Inflammatory macrophage treated with lipopolysaccharide for 4 hours (primary cell): ENCODE data around the gene STAG1.
"Not testable (repeated sequence)": the region's sequence is repeated elsewhere in the genome, so short reads cannot be mapped to it uniquely, and the experiment has no call there.

Experiments
- DNase-seq: peaks from one replicate; pipeline ENCODE4 v3.0.0-alpha.2; 2020

Gene STAG1

GRCh38 chr3:136643380-136643779, 108.8 kb downstream of the STAG1 start:
- not testable (repeated sequence) for DNase-seq

DNA sequence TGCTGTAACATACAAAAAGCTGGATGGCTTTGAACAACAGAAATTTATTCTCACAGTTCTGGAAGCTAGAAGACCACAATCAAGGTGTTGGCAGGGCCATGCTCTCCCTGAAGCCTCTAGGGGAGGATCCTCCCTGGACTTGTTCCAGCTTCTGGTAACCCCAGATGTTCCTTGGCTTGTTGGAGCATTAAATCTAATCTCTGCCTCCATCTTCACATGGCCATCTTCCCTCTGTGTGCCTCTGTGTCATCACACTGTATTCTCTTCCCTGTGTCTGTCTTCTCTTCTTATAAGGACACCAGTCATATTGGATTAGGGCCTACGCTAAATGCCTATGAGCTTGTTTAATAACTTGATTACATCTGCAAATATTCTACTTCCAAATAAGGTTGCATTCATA, 109.5 kb downstream of the STAG1 start:
- DNase-seq, result no peak

GRCh38 chr3:136639069-136639468, 113.1 kb downstream of the STAG1 start:
- no peak for DNase-seq

DNA sequence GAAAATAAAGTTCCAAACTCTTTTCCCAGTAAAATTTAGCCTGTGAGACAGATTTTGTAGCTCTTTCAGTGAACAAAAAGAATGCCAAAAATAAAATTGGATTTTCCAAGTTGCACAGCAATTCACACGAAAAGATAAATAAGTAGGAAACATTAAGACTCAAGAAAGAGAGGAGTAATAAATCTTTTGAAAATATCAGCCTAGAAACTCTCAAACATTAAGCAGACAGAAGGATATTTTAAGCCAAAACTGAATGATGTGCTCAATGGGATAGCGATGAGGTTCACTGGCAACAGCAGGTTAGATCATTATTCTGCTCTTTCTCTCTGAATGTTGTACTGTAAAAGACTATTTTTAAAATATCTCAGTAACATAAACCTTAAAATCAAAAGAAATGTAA, 115.0 kb downstream of the STAG1 start:
- no peak for DNase-seq

- DNase-seq, result no peak
These were observed 117.4 kb downstream of the STAG1 start for GRCh38 chr3:136634821-136635220.

DNA sequence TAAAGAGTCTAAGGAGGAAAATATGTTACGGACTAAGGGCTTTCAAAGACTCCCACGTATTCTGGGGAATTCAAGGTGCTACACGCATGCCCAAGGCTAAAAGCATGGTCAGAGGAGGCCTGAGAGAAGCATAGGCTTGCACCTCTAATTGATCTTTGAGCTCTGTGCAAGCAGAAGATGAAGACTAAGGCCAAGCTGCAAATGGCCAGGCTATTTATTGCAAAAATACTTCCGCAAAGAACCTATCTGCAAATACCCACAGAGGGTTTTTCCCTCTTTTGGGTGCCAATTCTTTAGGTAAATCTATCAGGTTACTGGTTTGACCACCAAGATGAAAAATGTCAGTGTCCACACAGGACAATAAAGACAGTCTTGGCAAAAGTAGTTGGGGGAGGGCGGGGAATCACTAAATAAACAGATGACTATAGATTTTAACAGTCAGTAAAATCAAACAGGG, 119.5 kb downstream of the STAG1 start:
- no peak for DNase-seq

DNA sequence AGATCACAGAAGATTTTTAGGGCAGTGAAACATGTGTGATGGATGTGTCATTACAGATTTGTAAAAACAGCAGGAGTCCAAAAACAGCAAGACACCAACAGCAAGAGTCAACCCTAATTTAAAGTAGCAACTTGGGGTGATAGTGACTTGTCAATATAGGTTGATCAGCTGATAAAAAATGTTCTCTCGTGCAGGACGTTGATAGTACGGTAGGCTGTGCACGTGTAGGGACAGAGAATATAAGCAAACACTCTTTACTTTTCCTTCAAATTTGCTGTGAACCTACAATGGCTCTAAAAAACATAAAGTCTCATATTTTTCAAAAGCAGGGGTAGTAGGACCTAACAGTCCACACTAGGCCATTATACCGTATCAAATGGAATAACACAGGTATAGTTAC, 120.8 kb downstream of the STAG1 start:
- DNase-seq, result no peak

GRCh38 chr3:136630915-136631314, 121.3 kb downstream of the STAG1 start:
- DNase-seq, result no peak

DNA sequence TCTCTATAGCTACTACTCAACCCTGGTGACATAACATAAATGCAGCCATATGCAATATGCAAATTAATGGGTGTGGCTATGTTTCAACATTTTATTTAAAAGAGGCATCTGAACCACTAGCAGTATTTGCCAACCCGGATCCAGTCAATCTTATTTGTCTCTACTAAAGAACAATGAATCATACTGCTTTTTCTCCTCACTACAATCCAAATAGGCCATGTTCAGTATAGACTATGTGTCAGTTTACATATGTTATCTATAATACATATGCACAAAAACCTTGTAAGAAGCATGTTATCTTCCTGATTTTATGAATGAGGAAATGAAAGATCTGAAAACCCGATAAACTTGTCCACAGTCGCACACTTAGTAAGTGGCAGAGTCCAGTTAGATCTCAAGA, 125.7 kb downstream of the STAG1 start:
- peak; percentile 74 for DNase-seq

- no peak for DNase-seq
These were observed 127.0 kb downstream of the STAG1 start for GRCh38 chr3:136624894-136625815.

DNA sequence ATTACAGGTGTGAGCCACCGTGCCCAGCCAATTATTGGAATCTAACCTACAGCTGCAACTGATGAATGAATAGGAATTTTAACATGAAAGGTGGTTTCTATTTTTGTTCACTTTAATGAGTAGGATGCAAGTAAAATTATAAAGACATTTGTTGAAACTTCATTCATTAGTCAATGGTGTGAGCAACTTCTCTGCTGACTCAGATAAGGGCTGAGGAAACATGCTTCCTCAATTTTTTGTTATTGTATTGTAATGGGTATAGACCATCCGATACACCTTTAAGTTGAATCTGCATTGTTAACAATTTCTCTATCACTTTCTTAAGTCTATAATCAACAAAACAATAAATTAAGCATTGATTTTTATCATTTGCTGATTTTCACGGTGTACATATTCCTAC, 127.8 kb downstream of the STAG1 start:
- peak; percentile 75 for DNase-seq

- peak; percentile 20 for DNase-seq
These were observed 130.6 kb downstream of the STAG1 start for GRCh38 chr3:136621628-136622027.

- DNase-seq, result peak; percentile 31
These were observed 131.7 kb downstream of the STAG1 start for GRCh38 chr3:136620436-136620835.

GRCh38 chr3:136617969-136618525, 134.1 kb downstream of the STAG1 start:
- not testable (repeated sequence) for DNase-seq

DNA sequence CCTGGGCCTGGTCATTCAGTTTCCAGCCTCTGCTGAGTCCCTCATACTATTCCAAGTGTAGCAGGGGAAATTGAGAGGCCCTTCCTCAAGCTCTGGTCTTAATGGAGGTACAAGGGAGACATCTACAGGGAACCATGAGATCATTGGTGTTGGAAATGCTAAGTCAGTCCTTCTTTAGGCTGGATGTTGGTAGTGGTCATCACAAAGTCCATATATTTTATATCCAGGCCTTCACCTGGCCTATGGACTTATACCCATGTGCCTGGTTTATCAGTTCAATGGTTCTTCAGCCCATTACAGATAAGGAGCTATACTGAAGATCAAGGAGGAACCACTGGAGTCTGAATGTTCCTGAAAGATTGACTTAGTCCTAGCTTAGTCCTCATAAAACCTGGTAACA, 135.0 kb downstream of the STAG1 start:
- DNase-seq, result peak; percentile 21

DNA sequence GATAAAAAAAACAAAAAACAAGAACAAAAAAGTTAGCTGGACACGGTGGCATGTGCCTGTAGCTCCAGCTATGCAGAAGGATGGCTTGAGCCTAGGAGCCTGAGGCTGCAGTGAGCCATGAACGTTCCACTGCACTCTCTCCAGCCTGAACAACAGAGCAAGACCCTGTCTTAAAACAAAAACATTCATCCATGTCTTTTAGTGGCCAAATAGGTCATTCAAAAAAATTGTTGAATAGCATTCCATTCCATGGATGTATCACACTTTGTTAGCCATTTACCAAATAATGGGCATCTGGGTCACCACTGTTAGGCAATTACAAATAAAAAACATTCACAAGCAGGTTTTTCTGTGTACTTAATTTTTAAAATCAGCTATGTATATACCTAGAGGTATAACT, 139.7 kb downstream of the STAG1 start:
- DNase-seq, result no peak

- no peak for DNase-seq
These were observed 145.2 kb downstream of the STAG1 start for GRCh38 chr3:136606990-136607389.

- DNase-seq, result not testable (repeated sequence)
These were observed 146.0 kb downstream of the STAG1 start for GRCh38 chr3:136606216-136606615.

DNA sequence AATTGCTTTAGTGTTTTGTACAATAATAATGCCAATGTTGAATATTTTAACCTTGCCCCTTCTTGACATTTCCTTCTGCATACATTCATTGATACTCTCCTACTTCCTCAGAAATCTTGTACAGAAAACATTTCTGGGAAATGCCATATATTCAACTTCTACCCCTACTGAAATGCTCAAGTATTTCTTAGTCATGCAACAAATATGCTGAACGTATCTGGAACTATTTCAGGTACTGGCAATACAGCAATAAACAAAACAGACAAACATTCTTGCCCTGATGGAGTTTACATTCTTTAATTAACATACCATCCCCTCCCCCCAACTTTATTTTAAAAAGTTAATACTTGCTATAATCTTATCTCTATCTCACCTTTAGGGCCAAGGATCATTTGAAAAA, 147.2 kb downstream of the STAG1 start:
- DNase-seq, result no peak

GRCh38 chr3:136602818-136603217, 149.4 kb downstream of the STAG1 start:
- no peak for DNase-seq

DNA sequence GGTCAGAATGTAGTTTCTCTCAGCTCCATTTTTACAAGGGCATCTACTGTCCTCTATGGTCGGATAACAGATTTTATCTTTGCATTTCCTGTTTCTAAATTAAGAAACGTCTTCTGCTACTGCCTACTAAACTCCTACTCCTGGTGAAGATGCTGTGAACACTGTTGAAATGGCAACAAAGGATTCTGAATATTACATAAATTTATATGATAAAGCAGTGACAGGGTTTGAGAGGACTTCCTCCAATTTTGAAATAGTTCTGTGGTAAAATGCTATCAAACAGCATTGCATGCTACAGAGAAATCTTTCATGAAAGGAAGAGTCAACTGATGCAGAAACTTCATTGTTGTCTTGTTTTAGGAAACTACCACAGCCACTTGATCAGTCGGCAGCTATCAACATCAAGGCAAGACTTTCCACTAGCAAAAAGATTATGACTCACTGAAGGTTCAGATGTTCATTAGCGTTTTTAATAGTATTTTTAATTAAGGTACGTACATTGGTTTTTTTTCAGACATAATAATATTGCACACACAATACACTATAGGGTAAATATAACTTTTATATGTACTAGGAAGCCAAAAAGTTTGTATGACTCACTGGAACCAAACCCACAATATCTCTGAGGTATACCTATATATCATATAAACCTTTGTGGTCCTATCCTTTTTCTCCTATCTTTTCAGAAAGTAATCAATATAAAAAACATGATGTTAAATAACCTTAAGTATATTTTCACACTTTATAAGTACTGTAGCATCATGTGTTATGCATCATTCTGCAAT, 156.1 kb downstream of the STAG1 start:
- peak; percentile 61 for DNase-seq

DNA sequence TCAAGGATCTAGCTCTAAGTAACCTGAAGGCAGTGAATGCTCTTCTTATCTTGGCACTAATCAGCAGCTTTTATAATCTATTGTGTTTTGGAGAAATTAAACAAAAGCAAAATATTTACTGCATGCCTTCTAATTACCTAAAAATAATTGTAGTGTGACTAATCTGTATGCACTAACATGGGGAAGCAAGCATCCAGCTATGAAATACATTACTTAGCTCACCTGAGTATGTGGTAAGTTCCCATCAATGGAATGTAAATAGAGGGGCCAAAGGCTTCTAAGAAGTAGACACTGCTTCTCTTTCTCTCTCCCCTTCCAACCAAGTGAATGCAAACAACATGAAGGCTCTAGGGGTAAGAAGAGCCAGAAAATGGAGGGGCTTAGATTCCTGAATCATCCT, 165.6 kb downstream of the STAG1 start:
- DNase-seq, result no peak

DNA sequence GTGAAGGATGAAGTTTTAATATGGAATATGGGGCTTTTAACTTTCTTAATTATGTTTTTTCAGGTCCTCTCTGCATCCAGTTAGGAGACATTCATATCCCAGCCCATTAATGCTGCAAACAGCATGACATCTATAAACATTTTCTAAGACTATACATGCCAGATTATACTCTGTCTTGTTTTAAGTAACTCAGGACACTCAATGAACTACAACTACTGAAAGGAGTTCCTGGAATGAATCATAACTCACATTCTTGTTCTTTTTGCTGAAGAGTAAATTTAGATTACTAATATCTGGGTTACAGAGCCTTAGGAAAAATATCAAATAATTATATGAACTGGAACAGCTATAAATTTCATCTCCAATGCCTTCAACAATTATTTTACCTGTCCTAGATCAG, 167.4 kb downstream of the STAG1 start:
- DNase-seq, result no peak

- DNase-seq, result no peak
These were observed 168.4 kb downstream of the STAG1 start for GRCh38 chr3:136583823-136584222.
